SIG-M5 treated with dmso at 0.1 percent for 504 hours (cell line): Measurements from ENCODE around the gene SCUBE1.

Experiments used
- DNase-seq: peaks from one replicate; lab custom pipeline; 2025; ENCODE audit not compliant: unreplicated experiment; lab: John Stamatoyannopoulos, UW

SCUBE1 gene

GRCh38 chr22:43181321-43182076, 161.7 kb downstream of the SCUBE1 start:
- DNase-seq = no peak

- DNase-seq = no peak
Measured at GRCh38 chr22:43180670-43181069, 162.5 kb downstream of the SCUBE1 start.

DNA sequence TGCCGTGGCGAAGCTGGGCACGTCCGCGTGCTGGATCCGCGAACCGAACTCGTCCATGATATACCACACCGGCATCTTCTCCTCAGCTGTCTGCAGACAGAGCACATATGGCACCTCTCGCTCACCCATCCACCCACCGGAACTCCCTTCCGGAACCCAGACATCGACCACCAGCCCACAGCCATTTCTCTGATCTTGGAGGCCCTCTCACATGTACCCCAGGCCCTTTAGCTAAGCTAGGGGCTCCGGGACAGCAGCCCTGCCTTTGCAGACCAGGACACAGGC, 163.3 kb downstream of the SCUBE1 start:
- DNase-seq = no peak

DNA sequence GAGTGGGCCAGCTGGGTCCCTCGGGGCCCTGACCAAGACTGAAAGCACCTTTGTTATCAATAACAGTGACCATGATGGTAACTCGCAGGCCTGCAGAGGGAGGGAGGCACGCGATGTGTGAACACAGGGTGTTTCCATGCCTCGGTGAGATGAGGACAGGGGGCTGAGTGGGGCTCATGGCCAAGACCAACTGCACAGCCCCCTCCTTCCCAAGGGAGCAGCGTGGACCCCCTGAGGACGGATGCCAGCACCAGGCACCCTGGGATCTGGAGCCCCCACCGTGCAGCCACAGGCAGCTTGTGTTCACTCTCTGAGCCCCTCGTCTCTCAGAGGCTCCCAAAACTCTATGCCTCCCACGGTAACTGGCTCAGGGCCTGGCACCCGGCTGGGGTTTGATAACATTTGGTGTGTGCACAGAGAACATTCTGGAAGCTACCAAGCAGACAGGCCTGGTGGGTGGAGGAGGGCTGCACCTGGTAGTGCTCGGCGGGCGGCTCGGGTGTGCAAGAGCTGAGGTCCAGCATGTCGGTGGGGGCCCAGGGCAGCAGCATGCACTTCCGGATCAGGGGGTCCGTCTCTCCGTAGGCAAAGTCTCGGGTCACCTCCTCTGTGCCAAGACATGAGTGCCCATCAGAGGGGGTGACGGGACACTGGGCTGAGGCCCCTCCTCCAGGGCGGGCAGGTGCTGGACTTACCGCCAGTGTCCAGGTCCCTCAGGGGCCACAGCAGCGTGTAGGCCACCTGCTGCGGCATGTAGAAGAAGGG, 163.8 kb downstream of the SCUBE1 start:
- DNase-seq = no peak

- DNase-seq = no peak
Measured at GRCh38 chr22:43177479-43177878, 165.7 kb downstream of the SCUBE1 start.

DNA sequence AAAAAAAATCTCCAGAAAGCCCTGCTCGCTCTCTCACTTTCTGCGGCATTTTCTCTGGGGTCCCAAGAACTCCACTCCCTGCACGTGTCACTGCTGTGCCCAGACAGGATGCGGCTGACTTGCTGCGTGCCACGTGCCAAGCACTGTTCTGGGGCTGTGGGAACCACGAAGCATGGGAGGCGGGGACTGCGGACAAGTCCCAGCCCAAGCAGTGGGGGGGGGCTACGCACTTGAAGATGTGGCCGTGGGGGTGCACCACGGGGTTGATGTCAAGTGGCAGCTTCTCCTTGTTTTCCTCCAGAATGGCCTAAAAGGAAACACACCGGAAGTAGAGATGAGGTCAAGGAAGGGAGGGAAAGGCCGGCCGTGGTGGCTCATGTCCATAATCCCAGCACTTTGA, 167.1 kb downstream of the SCUBE1 start:
- no peak for DNase-seq

DNA sequence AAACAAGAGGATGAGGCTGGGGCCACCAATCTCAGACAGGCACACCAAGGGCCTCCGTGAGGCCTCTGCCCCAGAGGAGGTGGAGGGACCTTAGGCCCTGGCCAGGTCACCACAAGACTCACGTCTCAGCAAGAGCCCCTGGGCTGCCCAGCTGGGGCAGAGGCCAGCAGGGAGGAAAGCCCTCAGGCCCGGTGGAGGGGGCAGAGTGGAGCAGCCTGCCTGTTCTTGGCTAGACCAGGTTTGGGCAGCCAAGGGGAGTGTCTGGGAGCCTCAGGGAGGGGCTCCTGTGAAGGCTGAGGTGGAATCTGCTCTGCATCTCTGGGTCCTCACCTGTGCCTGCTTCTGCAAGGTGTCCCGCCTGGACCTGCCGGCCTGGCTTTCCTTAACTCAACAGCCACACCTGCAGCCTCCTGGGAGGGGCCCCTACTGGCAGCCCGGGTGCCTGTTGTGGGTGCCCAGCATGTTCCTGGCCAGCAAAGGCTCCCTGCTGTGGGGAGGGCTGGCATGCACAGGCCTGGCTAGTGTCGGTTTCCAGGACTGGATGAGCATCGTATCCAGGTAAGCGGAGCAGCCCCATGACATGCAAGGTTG, 168.1 kb downstream of the SCUBE1 start:
- no peak for DNase-seq

DNA sequence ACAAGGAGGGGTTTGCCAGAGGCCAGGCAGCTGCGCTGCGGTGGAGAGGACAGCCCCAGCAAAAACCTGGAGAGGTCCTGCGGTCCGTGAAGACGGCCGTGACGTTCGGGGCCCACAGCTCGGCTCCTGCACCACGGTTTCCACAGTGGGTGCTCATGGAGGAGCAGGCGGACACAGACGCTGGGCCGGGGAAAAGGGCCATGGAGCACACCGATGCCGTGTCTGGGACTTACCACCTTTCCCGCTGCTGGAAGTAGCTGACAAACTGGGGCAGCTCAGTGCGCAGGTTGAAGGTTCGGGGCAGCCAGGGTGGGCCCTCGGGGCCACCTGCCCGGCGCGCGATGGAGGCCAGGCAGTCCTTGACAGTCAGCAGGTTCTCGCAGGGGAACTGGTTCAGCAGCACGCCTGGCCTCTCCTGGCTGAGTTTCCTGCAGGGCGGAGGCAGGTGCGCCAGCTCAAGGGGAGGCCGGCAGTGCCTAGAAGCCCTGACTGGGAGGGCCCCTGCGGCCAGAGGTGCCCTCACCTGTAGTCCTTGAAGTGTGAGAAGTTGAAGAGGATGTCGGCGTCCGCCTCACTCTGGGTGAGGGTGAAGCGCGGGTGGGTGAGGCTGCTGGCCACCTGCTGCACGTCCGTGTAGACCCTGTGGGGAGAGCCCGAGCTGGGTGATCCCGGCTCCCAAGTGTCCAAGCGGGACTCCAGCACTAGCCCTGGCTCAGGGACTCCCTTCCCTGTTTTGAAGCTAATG, 169.0 kb downstream of the SCUBE1 start:
- no peak for DNase-seq

DNA sequence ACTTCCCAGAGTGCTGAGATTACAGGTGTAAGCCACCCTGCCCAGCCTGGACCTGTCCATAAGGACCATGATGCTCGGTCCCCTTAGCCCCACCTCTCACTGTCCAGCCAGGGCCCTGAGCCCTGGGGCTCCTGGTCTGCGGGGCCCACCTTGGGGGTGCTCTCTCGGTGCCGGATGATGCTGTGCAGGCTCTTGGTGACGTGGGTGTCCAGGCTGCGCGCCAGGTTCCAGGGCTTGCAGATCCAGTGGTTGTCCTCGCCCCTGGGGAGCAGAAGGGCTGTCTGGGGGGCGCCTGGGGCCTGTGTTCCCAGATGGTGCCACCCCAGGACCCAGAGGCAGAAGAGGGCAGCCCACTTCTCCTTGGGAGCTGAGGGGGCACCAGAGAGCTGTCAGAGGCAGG, 169.6 kb downstream of the SCUBE1 start:
- no peak for DNase-seq

GRCh38 chr22:43172191-43172590, 171.0 kb downstream of the SCUBE1 start:
- DNase-seq = no peak

GRCh38 chr22:43171607-43172006, 171.6 kb downstream of the SCUBE1 start:
- no peak for DNase-seq

DNA sequence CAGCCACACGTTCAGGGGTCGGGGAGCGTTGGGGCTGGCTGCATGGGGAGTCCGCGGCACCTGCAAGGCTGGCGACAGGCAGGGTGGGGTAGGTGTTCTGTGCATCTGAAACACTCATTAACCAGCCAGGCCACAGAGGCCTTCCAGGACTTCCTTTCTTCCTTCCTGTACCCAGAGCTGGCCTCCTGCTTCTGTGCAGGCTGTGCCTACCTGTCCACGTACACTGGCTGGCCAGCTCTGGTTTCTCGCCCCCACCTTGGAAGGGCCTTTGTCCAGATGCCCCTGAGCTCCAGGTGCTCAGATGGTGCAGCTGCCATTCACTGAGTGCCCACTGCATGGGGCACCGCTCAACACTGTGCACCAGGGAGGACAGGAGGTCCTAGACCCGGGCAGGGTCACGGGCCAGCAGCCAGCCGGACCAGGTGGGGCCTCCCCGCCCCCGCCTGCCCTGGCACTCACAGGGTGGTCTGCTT, 172.1 kb downstream of the SCUBE1 start:
- no peak for DNase-seq

DNA sequence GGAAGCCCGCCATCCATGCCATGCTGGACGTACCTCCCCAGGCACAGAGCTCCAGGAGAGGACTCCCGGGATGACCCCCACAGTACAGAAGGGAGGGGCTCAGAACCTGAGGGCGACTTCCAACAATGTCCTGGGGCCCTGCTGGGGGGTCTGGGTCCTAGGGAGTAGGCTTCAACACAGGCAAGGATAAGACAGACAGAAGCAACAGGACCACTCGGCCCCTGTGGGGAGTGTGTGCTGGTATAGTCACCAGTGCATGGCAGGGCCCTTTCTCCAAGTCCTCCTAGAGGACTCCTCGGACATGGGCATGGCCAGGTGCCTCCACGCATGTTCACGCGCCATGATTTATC, 173.1 kb downstream of the SCUBE1 start:
- DNase-seq = no peak

GRCh38 chr22:43169310-43170130, 173.7 kb downstream of the SCUBE1 start:
- DNase-seq = no peak

DNA sequence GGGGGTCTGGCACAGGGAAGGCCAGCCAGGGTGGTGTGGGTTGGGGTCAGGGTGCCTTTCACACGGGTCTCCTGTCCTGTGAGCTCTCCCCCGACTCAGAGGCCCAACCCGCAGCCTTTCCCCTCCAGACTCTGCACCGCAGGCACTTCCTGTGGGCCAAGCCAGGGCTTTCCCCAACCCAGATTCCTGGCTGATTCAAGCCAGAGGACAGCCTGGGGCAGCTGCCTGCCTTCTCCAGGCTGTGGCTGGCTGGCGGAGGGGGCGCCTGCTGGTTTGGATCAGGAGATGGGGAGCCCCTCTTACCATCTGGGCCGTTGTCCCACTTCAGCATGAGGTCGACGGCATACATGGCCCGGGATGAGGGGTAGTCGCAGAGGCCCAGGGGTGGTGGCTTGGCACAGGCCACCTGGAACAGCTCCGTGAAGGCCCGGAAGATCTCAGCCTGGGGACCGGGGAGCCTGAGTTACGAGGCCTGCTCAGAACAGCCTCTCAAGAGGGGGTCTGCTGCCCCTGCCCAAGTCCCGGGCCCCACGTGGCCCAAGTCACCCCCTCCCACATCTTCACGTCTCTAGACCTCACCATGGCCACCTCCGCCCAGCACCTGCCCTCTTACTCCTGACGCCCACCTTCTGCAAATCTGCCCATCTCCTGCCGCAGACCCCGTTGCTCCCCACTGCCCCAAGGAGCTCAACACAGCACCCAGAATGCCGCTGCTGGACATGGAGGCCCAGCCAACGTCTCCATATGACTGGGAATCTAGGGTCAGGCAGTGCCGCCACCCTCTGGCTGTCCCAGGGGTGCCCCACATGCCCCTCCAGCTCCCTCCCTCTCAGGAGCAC, 174.5 kb downstream of the SCUBE1 start:
- no peak for DNase-seq

GRCh38 chr22:43167001-43167589, 176.1 kb downstream of the SCUBE1 start:
- no peak for DNase-seq

DNA sequence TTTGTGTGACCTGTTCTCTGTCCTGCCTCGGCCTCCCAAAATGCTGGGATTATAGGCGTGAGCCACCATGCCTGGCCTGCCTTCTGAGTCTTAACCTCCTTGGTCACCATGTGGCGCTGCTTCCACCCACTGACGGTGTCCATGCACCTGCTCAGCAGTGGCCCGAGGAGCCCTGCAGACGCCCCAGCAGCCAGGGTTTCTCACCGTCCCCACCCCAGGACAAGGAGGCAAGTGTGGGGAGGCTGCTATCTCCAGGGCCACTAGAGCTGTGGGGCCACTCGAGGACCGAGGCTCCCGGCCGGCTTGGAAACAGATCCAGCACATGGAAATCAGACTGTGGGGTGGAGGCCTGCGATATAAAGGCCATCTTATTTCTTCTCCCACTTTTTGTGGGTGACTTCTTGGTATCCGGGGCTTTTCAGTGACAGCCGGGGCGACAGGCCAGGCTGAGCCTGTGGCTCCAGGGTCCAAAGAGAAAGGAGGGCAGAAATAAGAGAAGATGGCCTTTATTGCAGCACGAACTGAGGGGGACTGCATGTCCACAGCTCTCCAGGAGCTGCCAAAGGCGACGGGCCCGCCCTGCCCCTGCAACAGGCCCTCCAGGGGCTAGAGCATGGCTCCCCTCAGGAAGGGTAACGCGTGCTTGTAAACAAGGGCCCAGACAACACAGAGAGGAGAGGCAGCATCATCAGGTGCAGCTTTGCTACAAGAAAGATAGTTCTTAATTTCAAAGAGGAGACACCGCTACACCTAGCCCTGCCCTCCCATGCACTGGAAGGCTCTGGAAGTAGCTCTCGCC, 176.8 kb downstream of the SCUBE1 start:
- DNase-seq = no peak

DNA sequence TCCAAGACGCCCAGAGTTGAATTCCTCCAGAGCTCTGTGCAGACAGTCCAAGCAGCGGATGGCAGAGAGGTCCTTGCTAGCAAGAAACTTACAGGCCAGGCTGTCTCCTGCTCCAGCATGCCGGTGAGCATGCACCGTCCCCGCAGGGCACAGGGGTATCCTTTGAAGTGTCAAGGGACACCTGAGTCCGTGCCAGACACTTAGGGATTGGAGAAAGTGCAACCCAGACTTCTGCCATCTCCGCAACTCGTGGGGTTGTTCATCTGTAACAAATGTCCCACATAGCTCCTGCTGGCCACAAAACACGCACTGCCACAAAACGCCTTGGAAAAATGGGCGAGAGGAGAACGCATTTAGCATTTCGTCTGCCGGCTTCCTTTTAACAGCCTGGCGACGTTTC, 178.5 kb downstream of the SCUBE1 start:
- DNase-seq = no peak
